ENCODE data around the gene GRK2.
A peak's percentile ranks its signal among the peaks of the same experiment; 100 is the strongest.

Gene GRK2

GRCh38 chr11:67288452-67289225 lies 22.4 kb downstream of the GRK2 start:
- H3K4me3 ChIP-seq (replicated peaks; ENCODE audit: low read depth, low read length), result peak overlapping the region; percentile 52
- peak; percentile 25 for TF ChIP-seq CTCF (IDR thresholded peaks at IDR 0.05; ENCODE audit: low read depth, low read length, missing control alignments)
- peak; percentile 35 for DNase-seq (ENCODE audit: extremely low read depth, low read depth)

- peak within 1 kb of the TSS; percentile 52 for H3K4me3 ChIP-seq (replicated peaks; ENCODE audit: low read depth, low read length)
- TF ChIP-seq CTCF (IDR thresholded peaks at IDR 0.05; ENCODE audit: low read depth, low read length, missing control alignments), result no peak
- no peak for DNase-seq (ENCODE audit: extremely low read depth, low read depth)
Measured at GRCh38 chr11:67289226-67289650, 23.0 kb downstream of the GRK2 start, which contains the start of gene ANKRD13D. ANKRD13D (plus strand) TSS chr11:67289303; CDS start chr11:67289461, 158 bp downstream.

- TF ChIP-seq CTCF (IDR thresholded peaks at IDR 0.05; ENCODE audit: low read depth, low read length, missing control alignments), result no peak
- DNase-seq (ENCODE audit: extremely low read depth, low read depth), result no peak
- H3K4me3 ChIP-seq (replicated peaks; ENCODE audit: low read depth, low read length), result peak overlapping the region; percentile 52
Measured at GRCh38 chr11:67289651-67290479, 23.6 kb downstream of the GRK2 start.

- no peak for DNase-seq (ENCODE audit: extremely low read depth, low read depth)
- H3K4me3 ChIP-seq (replicated peaks; ENCODE audit: low read depth, low read length), result peak overlapping the region; percentile 52
Measured at GRCh38 chr11:67290801-67291200, 24.5 kb downstream of the GRK2 start.

GRCh38 chr11:67291481-67292381 lies 25.5 kb downstream of the GRK2 start:
- no peak for DNase-seq (ENCODE audit: extremely low read depth, low read depth)
- no peak for TF ChIP-seq CTCF (IDR thresholded peaks at IDR 0.05; ENCODE audit: low read depth, low read length, missing control alignments)
- no peak overlapping the region for H3K4me3 ChIP-seq (replicated peaks; ENCODE audit: low read depth, low read length)

More at GRCh38 chr11:67290801-67291200, 24.5 kb downstream of the GRK2 start:
- no peak for TF ChIP-seq CTCF (IDR thresholded peaks at IDR 0.05; ENCODE audit: low read depth, low read length, missing control alignments)

- no peak for TF ChIP-seq CTCF (IDR thresholded peaks at IDR 0.05; ENCODE audit: low read depth, low read length, missing control alignments)
- no peak overlapping the region for H3K4me3 ChIP-seq (replicated peaks; ENCODE audit: low read depth, low read length)
- no peak for DNase-seq (ENCODE audit: extremely low read depth, low read depth)
Measured at GRCh38 chr11:67292671-67293070, 26.4 kb downstream of the GRK2 start.

Data from HFF-Myc (cell line).